Smooth muscle cell (in vitro differentiated cells): ENCODE results near the gene TNS2. TPM values are rescaled to one million over a fixed set of nuclear protein-coding genes. Genes with fewer than 3 reads are reported as not detected.

Source experiments
- DNase-seq: peaks from one replicate; lab custom pipeline; 2025; ENCODE audit not compliant: unreplicated experiment; lab: John Stamatoyannopoulos, UW
- H2AFZ ChIP-seq: fragments of 200-600 bp; sonication (generic); 2 replicates; pipeline ENCODE4 v1.6.0; 2016; ENCODE audit warnings: antibody characterized with exemption, low read depth, mild to moderate bottlenecking
- H3F3A ChIP-seq: fragments of 200-600 bp; sonication (generic); 2 replicates; pipeline ENCODE4 v1.6.0; 2017; ENCODE audit warnings: antibody characterized with exemption, low read depth
- H3K27ac ChIP-seq: fragments of 200-600 bp; sonication (generic); 2 replicates; pipeline ENCODE4 v1.5.1; 2016; ENCODE audit warnings: low read depth, mild to moderate bottlenecking
- H3K27me3 ChIP-seq: fragments of 200-600 bp; sonication (generic); 2 replicates; pipeline ENCODE4 v1.6.1; 2016; ENCODE audit warnings: low read depth, mild to moderate bottlenecking
- H3K36me3 ChIP-seq: fragments of 200-600 bp; sonication (generic); 2 replicates; pipeline ENCODE4 v1.5.1; 2016; ENCODE audit warnings: low read depth
- H3K4me1 ChIP-seq: fragments of 200-600 bp; sonication (generic); 2 replicates; pipeline ENCODE4 v1.5.1; 2016; ENCODE audit warnings: low read depth
- H3K4me2 ChIP-seq: fragments of 200-600 bp; sonication (generic); 2 replicates; pipeline ENCODE4 v1.6.0; 2016; ENCODE audit warnings: mild to moderate bottlenecking
- H3K4me3 ChIP-seq: fragments of 200-600 bp; sonication (generic); 2 replicates; pipeline ENCODE4 v1.5.1; 2016; ENCODE audit warnings: mild to moderate bottlenecking
- H3K79me2 ChIP-seq: fragments of 200-600 bp; sonication (generic); 2 replicates; pipeline ENCODE4 v1.6.0; 2016; ENCODE audit warnings: low read depth, mild to moderate bottlenecking
- H3K9ac ChIP-seq: fragments of 200-600 bp; sonication (generic); 2 replicates; pipeline ENCODE4 v1.6.0; 2016; ENCODE audit warnings: low read depth
- H3K9me3 ChIP-seq: fragments of 200-600 bp; sonication (generic); replicated peaks from 2 replicates; pipeline ENCODE4 v1.5.1; 2016; ENCODE audit warnings: low read depth
- H4K20me1 ChIP-seq: fragments of 200-600 bp; sonication (generic); 2 replicates; pipeline ENCODE4 v1.6.0; 2016; ENCODE audit warnings: low read depth
- CTCF ChIP-seq: fragments of 200-600 bp; sonication (generic); IDR thresholded peaks from 2 replicates; pipeline ENCODE4 v1.5.1; 2017; ENCODE audit warnings: borderline replicate concordance, mild to moderate bottlenecking, antibody characterized with exemption; ENCODE audit not compliant: insufficient read depth, poor library complexity, severe bottlenecking
- WGBS: methylation state at CpG from one replicate; pipeline ENCODE4 v1.1.7; 2016; ENCODE audit warnings: low lambda C conversion rate; 5-methylcytosine and 5-hydroxymethylcytosine counted together
- polyA plus RNA-seq: library from polyadenylated mRNA; unstranded; fragments of >200 nt; fragmentation: Nextera tagmentation; extraction: Ambion mirVana; gene quantifications from 2 replicates; pipeline ENCODE4 v1.2.1, GENCODE V29; 2016
- total RNA-seq: library from RNA; depleted of rRNA; stranded (reverse); fragments of >200 nt; gene quantifications from 2 replicates; pipeline ENCODE4 v1.2.3, GENCODE V29; 2014

Gene TNS2
- total and polyA plus RNA-seq, 2 experiments from 2014 or later, result 9.3 to 17.4 TPM

GRCh38 chr12:53047221-53048032, 2.4 kb upstream of the TNS2 start:
- peak; percentile 12 for TF ChIP-seq CTCF
- H3K4me1 ChIP-seq, result peaks cover 43% of the 10 kb centered on the region

GRCh38 chr12:53048033-53048779, 1.7 kb upstream of the TNS2 start:
- Histone ChIP-seq H3K27me3 (no peaks in the 10 kb centered on the region), H3K79me2 (peaks cover 12% of the 10 kb centered on the region), H3K27ac (peak overlapping the region; percentile 86), H2AFZ (no peak overlapping the region), H3K4me1 (peaks cover 43% of the 10 kb centered on the region), H3K36me3 (no peaks in the 10 kb centered on the region), H3K4me2 (peak overlapping the region; percentile 84), H3K9me3 (no peaks in the 10 kb centered on the region), H3K4me3 (peak overlapping the region; percentile 52), H3F3A (peaks cover 26% of the 10 kb centered on the region), H3K9ac (peak overlapping the region; percentile 15), H4K20me1 (no peaks in the 10 kb centered on the region)
- no peak for DNase-seq
- no peak for TF ChIP-seq CTCF
- 24% methylated on average over 10 of the region's 10 CpGs for WGBS

More at GRCh38 chr12:53047221-53048032, 2.4 kb upstream of the TNS2 start:
- no peak overlapping the region for H2AFZ ChIP-seq
- peak; percentile 80 for DNase-seq
- H3K4me3 ChIP-seq, result peak overlapping the region; percentile 78
- no peaks in the 10 kb centered on the region for H3K9me3 ChIP-seq
- no peaks in the 10 kb centered on the region for H3K27me3 ChIP-seq
- peak overlapping the region; percentile 84 for H3K4me2 ChIP-seq
- H3F3A ChIP-seq, result peaks cover 34% of the 10 kb centered on the region
- H3K9ac ChIP-seq, result peak overlapping the region; percentile 76
- peak overlapping the region; percentile 86 for H3K27ac ChIP-seq
- no peaks in the 10 kb centered on the region for H3K36me3 ChIP-seq
- 1% methylated on average over 16 of the region's 94 CpGs for WGBS
- H4K20me1 ChIP-seq, result no peaks in the 10 kb centered on the region
- peaks cover 12% of the 10 kb centered on the region for H3K79me2 ChIP-seq

GRCh38 chr12:53048780-53049401, 974 bp upstream of the TNS2 start:
- Histone ChIP-seq H3K4me1 (peaks cover 43% of the 10 kb centered on the region), H3K79me2 (peaks cover 12% of the 10 kb centered on the region), H3K27ac (peak overlapping the region; percentile 86), H3K9me3 (no peaks in the 10 kb centered on the region), H3K27me3 (no peaks in the 10 kb centered on the region), H3K4me3 (peak overlapping the region; percentile 52), H4K20me1 (no peaks in the 10 kb centered on the region), H2AFZ (no peak overlapping the region), H3K36me3 (no peaks in the 10 kb centered on the region), H3K4me2 (peak overlapping the region; percentile 84), H3F3A (peaks cover 25% of the 10 kb centered on the region), H3K9ac (no peak overlapping the region)
- TF ChIP-seq CTCF, result no peak
- WGBS, result 11% methylated on average over 6 of the region's 6 CpGs
- DNase-seq, result peak; percentile 68
